Erythroblast (primary cell): ENCODE data around the gene NCCRP1.

Experiments used
- GATA1 ChIP-seq: IDR thresholded peaks from 2 replicates; pipeline ENCODE4 v1.6.1; 2011; ENCODE audit warnings: low read depth, mild to moderate bottlenecking, control low read depth, low read length, moderate library complexity
- POLR2A ChIP-seq: IDR thresholded peaks from 2 replicates; pipeline ENCODE4 v1.6.1; 2011; ENCODE audit warnings: mild to moderate bottlenecking, low read length

DNA sequence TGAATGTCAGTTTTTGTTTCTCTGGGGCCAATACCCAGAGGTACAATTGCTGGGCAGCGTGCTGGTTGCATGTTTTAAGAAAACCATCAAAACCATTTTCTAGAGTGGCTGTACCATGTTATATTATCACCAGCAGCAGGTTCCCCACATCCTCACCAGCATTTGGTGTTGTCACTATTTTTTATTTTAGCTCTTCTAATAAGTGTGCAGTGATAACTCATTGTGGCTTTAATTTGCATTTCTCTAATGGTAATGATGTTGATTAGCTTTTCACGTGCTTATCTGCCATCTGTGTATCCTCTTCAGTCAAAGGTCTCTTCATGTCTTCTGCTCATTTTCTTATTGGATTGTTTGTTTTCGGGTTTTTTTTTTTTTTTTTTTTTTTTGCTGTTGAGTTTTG, 49.3 kb upstream of the NCCRP1 start:
- TF ChIP-seq POLR2A = no peak
- no peak for TF ChIP-seq GATA1
